ENCODE results near the gene KLC4. TPM values are rescaled to one million over a fixed set of nuclear protein-coding genes. Genes with fewer than 3 reads are reported as not detected.
"Not testable (repeated sequence)": the region's sequence is repeated elsewhere in the genome, so short reads cannot be mapped to it uniquely, and the experiment has no call there.

KLC4 gene
- total RNA-seq, 6 experiments from 2014 or later: 45.8 to 134 (median 65.0) TPM

DNA sequence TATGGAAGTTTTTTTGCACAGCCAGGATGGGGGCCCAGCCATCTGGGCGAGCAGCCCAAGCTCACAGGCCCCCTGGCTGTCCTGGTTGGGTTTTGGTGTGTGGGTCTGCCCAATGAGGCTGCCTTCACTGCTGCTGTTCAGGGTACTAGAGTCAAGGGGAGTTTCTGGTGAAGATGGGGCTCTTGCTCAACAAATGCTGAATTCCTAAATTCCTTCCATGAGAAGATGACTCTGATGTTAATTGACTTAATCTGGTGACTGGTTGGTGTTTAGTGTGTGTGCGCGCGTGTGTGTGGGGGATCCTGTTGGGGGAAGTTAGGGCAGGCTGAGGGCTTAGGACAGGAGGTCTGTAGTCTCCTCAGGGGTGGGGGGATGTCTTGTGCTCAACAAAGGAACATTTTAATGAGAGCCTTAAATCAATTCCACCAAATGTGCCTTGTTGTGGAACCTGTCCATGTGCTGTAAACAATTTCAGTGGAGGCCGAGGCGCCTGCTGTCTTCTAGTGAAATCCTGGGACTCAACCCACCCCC is 18.6 kb downstream of the KLC4 start:
- 96% methylated on average over 3 of the region's 6 CpGs for WGBS (ENCODE audit: insufficient coverage, low coverage, low lambda C conversion rate, missing lambda C conversion rate)
- H3K4me1 ChIP-seq: peaks cover 0 to 5% (median under 1%) of the 10 kb centered on the region in 4 donors
- DNase-seq (no peak), ATAC-seq (no peak)
- intact Hi-C loops (cut with DNase I): no loop called here
- H3K4me3 ChIP-seq: no peak overlapping the region
- no peaks in the 10 kb centered on the region for H3K27me3 ChIP-seq
- H3K9me3 ChIP-seq: no peaks in the 10 kb centered on the region
- H3K36me3 ChIP-seq: peaks cover 0 to 11% (median 3%) of the 10 kb centered on the region in 4 donors
- no peak overlapping the region for H3K27ac ChIP-seq
- TF ChIP-seq POLR2A (IDR thresholded peaks at IDR 0.05): no peak
- TF ChIP-seq, protein P1, sequence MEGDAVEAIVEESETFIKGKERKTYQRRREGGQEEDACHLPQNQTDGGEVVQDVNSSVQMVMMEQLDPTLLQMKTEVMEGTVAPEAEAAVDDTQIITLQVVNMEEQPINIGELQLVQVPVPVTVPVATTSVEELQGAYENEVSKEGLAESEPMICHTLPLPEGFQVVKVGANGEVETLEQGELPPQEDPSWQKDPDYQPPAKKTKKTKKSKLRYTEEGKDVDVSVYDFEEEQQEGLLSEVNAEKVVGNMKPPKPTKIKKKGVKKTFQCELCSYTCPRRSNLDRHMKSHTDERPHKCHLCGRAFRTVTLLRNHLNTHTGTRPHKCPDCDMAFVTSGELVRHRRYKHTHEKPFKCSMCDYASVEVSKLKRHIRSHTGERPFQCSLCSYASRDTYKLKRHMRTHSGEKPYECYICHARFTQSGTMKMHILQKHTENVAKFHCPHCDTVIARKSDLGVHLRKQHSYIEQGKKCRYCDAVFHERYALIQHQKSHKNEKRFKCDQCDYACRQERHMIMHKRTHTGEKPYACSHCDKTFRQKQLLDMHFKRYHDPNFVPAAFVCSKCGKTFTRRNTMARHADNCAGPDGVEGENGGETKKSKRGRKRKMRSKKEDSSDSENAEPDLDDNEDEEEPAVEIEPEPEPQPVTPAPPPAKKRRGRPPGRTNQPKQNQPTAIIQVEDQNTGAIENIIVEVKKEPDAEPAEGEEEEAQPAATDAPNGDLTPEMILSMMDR (IDR thresholded peaks at IDR 0.05): no peak

DNA sequence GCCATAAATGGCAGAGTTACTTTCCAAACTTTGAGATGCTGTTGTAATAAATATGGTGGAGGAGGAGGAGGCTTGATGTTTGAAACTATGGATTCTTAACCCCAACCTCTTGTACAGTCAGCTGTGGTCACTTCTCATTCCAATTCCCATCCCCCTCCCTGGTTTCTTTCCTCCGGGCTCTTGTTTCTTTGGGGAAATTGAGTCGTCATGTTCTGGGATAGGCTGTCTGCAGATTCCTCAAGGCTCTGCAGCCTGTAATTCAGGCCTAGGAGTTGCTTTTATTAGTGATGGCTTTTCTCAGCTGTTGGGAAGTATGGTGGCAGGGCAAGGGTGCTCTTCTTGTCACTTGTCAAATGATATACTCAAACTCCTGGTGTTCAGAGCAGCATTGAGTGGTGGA is 19.3 kb downstream of the KLC4 start:
- ATAC-seq (no peak), DNase-seq (no peak)
- peaks cover 0 to 5% (median under 1%) of the 10 kb centered on the region in 4 donors for H3K4me1 ChIP-seq
- H3K27me3 ChIP-seq: no peaks in the 10 kb centered on the region
- 100% methylated on average over 1 of the region's 2 CpGs for WGBS (ENCODE audit: insufficient coverage, low coverage, low lambda C conversion rate, missing lambda C conversion rate)
- intact Hi-C loops (cut with DNase I): no loop called here
- no peak overlapping the region for H3K4me3 ChIP-seq
- TF ChIP-seq, protein P1 (IDR thresholded peaks at IDR 0.05): no peak
- no peak for TF ChIP-seq POLR2A (IDR thresholded peaks at IDR 0.05)
- peaks cover 0 to 7% (median under 1%) of the 10 kb centered on the region in 4 donors for H3K36me3 ChIP-seq
- H3K27ac ChIP-seq: no peak overlapping the region
- no peaks in the 10 kb centered on the region for H3K9me3 ChIP-seq

DNA sequence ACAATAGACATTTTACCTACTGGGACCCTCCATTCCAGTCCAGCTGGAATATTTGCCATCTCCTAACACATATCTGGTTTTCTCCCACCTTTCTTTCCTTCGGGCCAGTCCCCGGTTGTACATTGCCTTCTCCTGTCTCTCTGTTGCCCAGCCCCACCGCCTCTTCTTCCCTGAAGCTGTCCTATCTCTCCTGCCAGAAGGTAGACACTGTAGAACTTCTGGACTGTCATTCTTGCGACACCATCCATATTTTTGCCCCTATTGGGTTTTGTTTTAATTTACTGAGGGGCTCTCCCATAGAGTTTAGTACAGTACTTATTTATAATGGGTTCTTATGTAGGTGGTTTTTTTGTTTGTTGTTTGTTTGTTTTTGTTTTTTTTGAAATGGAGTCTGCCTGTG is 21.6 kb downstream of the KLC4 start:
- no peak for DNase-seq
- Histone ChIP-seq H3K27ac (no peak overlapping the region), H3K4me1 (peaks cover 0 to 2% (median 0%) of the 10 kb centered on the region in 4 donors), H3K4me3 (no peak overlapping the region), H3K36me3 (no peaks in the 10 kb centered on the region), H3K27me3 (no peaks in the 10 kb centered on the region), H3K9me3 (no peaks in the 10 kb centered on the region)
- intact Hi-C loops (cut with DNase I): no loop called here
- 88% methylated on average over 4 of the region's 4 CpGs for WGBS (ENCODE audit: insufficient coverage, low coverage, low lambda C conversion rate, missing lambda C conversion rate)
- ATAC-seq: no peak
- TF ChIP-seq POLR2A (IDR thresholded peaks at IDR 0.05): no peak
- TF ChIP-seq, protein P1 (IDR thresholded peaks at IDR 0.05): no peak

DNA sequence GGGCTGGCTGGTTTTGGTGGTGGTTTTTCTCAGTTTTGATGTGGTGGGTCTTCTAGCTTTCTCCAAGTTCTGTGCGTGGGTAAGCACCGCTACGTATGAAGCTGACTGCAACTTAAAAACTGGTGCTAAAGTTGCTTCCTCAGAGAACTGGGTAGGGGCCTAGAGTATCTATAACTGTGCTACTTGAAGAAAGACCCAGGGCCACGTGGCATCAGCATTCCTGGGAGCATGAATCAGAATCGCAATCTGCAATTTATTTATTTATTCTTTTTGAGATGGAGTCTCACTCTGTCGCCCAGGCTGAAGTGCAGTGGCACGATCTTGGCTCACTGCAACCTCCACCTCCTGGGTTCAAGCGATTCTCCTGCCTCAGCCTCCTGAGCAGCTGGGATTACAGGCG is 22.5 kb downstream of the KLC4 start:
- H3K4me1 ChIP-seq; H3K36me3 ChIP-seq; ATAC-seq; H3K4me3 ChIP-seq; H3K27ac ChIP-seq; intact Hi-C loops (cut with DNase I); DNase-seq; H3K9me3 ChIP-seq; H3K27me3 ChIP-seq: not testable (repeated sequence)
- 100% methylated on average over 3 of the region's 9 CpGs for WGBS (ENCODE audit: insufficient coverage, low coverage, low lambda C conversion rate, missing lambda C conversion rate)

DNA sequence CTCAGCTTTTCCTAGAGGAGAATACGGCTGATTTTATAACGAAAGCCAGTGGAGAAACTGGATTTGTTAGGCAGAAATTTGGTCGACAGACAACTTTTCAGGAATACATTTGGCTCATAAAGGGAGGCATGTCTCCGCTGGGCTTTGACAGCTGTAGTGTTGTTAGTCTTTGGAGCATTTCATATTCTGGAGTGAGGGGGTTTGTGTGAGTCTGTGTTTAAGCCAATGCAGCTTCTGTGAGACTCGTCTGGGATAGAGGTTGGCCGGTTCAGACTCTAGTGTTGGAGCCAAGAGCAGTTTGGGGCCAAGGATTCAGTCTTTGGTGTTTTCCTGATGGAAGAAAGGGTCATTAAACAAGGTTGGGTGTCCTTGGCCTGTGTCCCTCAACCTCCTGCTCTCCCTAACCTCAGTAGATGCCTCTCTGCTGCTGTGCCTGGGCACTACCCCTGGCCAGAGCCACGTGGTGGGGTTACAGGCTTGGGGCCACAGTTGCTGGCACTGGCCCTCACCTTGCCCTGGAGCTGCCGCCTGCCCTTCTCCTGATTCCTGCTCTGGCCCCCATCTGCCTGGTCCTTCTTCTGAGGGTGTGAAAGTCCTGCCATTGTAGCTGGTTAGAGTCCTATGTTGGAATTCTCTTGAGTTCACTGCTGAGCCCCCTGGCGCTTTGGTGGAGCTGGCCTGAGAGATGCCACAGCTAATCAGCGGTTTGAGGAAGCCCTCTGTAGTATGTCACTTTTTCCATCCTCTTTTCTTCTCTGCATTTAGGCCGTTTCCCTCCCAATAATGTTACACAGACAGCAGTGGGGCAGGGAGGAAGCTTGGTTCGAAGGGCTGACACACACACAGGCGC is 23.6 kb downstream of the KLC4 start:
- 83% methylated on average over 7 of the region's 13 CpGs for WGBS (ENCODE audit: insufficient coverage, low coverage, low lambda C conversion rate, missing lambda C conversion rate)
- DNase-seq (no peak), ATAC-seq (no peak)
- Histone ChIP-seq H3K4me3 (no peak overlapping the region), H3K9me3 (no peaks in the 10 kb centered on the region), H3K4me1 (peaks cover 0 to 2% (median 0%) of the 10 kb centered on the region in 4 donors), H3K27me3 (no peaks in the 10 kb centered on the region), H3K36me3 (no peaks in the 10 kb centered on the region), H3K27ac (no peak overlapping the region)
- TF ChIP-seq, protein P1 (IDR thresholded peaks at IDR 0.05): no peak
- no peak for TF ChIP-seq POLR2A (IDR thresholded peaks at IDR 0.05)
- intact Hi-C loops (cut with DNase I): no loop called here

Measured in right lobe of liver (tissue), 6 donors.